AG10803 (cell line): ENCODE results near the gene KLK13.

Experiments
- DNase-seq: peaks from one replicate; pipeline ENCODE4 v3.0.0; 2010; ENCODE audit warnings: low read depth
- H3K4me3 ChIP-seq: 2 replicates; pipeline ENCODE4 v1.5.1; 2011; ENCODE audit warnings: mild to moderate bottlenecking, low read length, control low read depth
- CTCF ChIP-seq: conservative IDR thresholded peaks from 2 replicates; pipeline ENCODE4 v1.5.1; 2011; ENCODE audit warnings: mild to moderate bottlenecking, low read length, control low read depth, inconsistent platforms

KLK13 gene

DNA sequence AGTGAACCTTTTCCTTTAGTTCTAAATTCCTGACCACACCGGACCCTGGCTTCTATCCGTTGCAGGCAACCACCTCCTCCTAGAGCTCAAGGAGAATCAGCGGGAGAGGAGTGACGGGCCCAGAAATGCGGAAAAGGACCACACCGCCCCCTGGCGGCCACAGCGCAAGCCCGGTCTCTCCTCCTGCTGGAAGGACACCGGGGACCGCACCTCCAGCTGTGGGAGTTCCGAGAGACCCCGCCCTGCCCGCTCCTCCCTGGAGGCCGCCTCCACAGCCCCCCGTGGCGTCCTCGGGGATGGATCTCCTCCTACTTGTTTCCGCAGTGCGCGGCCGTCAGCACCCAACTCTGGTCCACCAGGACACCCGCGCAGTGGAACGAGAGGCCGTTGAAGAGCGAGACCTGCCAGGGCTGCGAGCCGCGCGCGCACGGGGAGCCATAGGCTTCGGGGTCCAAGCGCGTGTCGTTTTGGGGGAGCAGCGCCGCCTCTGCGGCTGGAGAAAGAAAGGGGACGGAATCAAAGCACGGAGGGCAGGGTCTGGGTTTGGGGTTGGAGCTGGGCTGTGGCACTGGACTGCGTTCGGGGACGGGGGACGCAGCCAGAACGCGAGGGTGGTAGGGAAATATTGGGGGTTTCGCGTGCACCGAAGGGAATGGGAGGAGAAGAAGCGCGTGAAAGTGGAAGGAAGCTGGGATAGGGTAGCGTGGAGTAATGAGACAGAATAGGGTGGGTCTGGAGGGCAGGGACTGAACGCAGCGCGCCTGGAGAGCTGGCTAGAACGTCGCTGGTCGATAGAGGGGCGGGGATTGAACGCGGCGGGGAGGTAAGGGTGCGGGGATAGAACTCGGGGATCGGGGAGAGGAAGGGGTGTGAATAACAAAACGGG is 47.9 kb downstream of the KLK13 start:
- DNase-seq: peak; percentile 31
- no peak overlapping the region; the same call in 1 of the 2 replicates for H3K4me3 ChIP-seq
- peak; percentile 61 for TF ChIP-seq CTCF

DNA sequence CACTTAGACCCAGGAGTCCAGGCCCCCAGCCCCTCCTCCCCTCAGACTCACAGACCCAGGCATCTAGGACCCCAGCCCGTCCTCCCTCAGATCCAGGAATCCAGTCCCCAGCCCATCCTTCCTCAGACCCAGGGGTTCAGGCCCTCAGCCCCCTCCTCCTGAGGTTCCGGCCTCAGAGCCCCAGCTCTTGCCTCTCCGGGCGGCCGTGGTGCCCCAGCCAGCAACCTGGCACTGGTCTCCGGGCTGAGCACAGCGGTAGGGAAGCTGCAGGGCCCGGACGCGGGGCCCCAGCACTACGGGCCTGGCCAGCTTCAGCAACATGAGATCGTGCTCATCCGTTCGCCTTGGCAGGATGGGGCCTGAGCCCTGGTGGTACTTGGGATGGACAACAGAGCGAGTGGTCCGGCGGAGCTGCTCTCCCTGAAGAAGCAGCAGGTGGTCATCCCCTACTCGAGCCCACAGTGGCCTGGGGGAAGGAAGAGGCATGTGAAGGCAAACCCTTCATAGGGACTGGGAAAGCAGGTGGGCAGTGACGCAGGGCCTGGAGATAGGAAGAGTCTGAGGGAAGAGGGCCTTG is 49.1 kb downstream of the KLK13 start:
- DNase-seq: no peak
- no peak for TF ChIP-seq CTCF
- no peak overlapping the region for H3K4me3 ChIP-seq

DNA sequence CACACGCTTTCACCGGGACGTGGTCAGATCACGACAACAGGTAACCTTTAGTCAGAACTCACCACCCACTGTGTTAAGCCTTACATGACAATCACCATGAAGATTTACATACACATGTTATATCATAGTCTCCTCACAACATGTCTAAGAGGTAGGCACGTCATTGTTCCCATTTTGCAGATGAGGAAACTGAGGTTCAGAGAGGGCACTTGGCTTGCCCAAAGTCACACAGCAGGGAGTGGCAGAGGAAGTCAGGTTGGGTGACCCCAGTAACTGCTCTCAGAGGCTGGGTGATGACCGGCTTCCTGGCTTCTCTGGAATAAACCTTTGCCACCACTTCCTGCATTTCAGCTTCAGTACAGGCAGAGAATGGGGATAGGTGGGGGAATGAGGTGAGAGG is 50.6 kb downstream of the KLK13 start:
- no peak overlapping the region for H3K4me3 ChIP-seq
- TF ChIP-seq CTCF: no peak
- no peak for DNase-seq

DNA sequence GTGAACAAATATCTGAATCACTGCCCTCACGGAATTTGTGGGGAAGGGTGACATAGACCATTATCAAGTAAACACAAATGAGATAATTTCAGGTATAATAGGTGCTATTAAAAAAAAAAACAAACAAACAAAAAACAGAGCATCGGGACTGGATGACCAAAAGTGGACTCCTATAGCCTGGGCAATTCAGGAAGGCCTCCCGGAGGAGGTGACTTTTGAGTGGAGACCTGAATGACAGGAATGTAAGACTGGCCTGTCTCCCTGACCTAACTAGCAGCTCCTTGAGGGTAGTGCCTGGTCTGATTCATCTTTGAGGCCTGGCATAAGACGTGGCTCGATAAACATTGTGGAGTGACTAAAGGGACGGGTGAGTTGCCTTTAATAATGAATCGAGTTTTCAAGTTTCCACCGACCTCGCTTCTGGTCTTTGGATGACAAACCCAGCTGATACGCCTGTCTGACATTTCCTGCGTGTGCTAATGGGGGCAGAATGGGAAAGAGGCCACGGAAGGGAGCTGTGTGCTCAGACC is 52.2 kb downstream of the KLK13 start:
- DNase-seq: no peak
- no peak for TF ChIP-seq CTCF
- no peak overlapping the region for H3K4me3 ChIP-seq

DNA sequence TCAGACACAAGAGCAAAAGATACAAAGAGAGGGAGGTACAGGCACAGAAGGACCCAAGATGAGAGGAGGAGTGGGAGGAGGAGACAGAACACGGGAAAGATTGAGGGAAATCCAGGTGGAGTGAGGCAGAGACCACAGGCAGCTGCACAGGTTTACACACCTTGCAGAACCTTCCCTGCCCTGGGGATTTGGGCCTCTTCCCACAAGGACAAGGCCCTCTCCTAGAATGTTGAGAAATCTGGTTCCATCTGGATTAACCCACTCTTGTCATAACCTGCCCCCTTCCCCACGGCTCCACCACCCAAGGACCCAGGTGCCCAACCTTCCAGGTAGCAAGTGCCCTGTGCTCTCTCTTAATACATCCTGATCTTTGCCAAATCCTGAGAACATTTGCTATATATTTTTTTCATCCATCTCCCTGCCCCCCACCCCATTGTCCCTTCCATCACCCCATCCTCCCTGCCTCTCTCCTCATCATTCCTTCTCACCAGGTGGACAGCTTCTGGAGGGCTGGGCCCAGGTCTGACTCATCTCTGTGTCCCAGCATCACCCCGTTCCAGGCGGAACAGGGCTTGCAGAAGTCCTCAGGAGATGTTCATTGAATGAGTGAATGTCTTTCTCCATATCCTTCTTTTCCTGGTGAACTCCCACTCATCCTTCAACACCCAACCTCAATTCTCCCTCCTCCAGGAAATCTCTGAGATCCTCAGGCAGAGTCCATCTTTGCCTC is 54.7 kb downstream of the KLK13 start:
- TF ChIP-seq CTCF: no peak
- DNase-seq: no peak
- no peak overlapping the region for H3K4me3 ChIP-seq

GRCh38 chr19:51009061-51009891 is 55.6 kb downstream of the KLK13 start:
- no peak overlapping the region for H3K4me3 ChIP-seq
- DNase-seq: no peak
- TF ChIP-seq CTCF: no peak
